Osteoblast (primary cell): ENCODE results near the gene IQCN. TPM values are rescaled to one million over a fixed set of nuclear protein-coding genes. Genes with fewer than 3 reads are reported as not detected.

ENCODE experiments used
- DNase-seq: peaks from one replicate; pipeline ENCODE4 v3.0.0; 2011; ENCODE audit warnings: low spot score, mixed read lengths; ENCODE audit not compliant: insufficient read length; ENCODE audit errors: missing footprints
- H2AFZ ChIP-seq: 2 replicates; pipeline ENCODE4 v1.6.0; 2011; ENCODE audit warnings: mild to moderate bottlenecking, low read length
- H3K27ac ChIP-seq: 2 replicates; pipeline ENCODE4 v1.5.1; 2011; ENCODE audit warnings: mild to moderate bottlenecking, low read depth, low read length, moderate library complexity
- H3K27me3 ChIP-seq: 2 replicates; pipeline ENCODE4 v1.6.0; 2012; ENCODE audit warnings: mild to moderate bottlenecking, control low read depth, inconsistent platforms, low read length, moderate library complexity; ENCODE audit not compliant: insufficient read depth
- H3K36me3 ChIP-seq: 2 replicates; pipeline ENCODE4 v1.5.1; 2011; ENCODE audit warnings: mild to moderate bottlenecking, low read length, control low read depth, moderate library complexity; ENCODE audit not compliant: insufficient read depth
- H3K4me1 ChIP-seq: 2 replicates; pipeline ENCODE4 v1.5.1; 2011; ENCODE audit warnings: mild to moderate bottlenecking, low read length, control low read depth, moderate library complexity; ENCODE audit not compliant: insufficient read depth
- H3K4me2 ChIP-seq: 2 replicates; pipeline ENCODE4 v1.6.0; 2011; ENCODE audit warnings: mild to moderate bottlenecking, low read length; ENCODE audit not compliant: insufficient read depth
- H3K4me3 ChIP-seq: fragments of 200-600 bp; sonication (generic); 3 replicates; pipeline ENCODE4 v1.5.1; 2012; ENCODE audit warnings: mild to moderate bottlenecking, low read length, inconsistent platforms; ENCODE audit not compliant: insufficient read depth
- H3K79me2 ChIP-seq: 2 replicates; pipeline ENCODE4 v1.6.0; 2012; ENCODE audit warnings: mild to moderate bottlenecking, low read length, control low read depth, inconsistent platforms; ENCODE audit not compliant: insufficient read depth
- H3K9me3 ChIP-seq: 2 replicates; pipeline ENCODE4 v1.5.1; 2011; ENCODE audit warnings: low read depth, low read length, control low read depth
- H4K20me1 ChIP-seq: 2 replicates; pipeline ENCODE4 v1.6.0; 2012; ENCODE audit warnings: mild to moderate bottlenecking, low read length, control low read depth; ENCODE audit not compliant: insufficient read depth
- CTCF ChIP-seq: IDR thresholded peaks from 2 replicates; pipeline ENCODE4 v1.5.1; 2011; ENCODE audit warnings: mild to moderate bottlenecking, low read depth, low read length, moderate library complexity; ENCODE audit errors: extremely low read depth
- total RNA-seq: library from RNA; depleted of rRNA; stranded (reverse); fragments of >200 nt; gene quantifications from 2 replicates; pipeline ENCODE4 v1.2.3, GENCODE V29; 2012

IQCN gene
- total RNA-seq, 1 donor = 2.5 TPM

DNA sequence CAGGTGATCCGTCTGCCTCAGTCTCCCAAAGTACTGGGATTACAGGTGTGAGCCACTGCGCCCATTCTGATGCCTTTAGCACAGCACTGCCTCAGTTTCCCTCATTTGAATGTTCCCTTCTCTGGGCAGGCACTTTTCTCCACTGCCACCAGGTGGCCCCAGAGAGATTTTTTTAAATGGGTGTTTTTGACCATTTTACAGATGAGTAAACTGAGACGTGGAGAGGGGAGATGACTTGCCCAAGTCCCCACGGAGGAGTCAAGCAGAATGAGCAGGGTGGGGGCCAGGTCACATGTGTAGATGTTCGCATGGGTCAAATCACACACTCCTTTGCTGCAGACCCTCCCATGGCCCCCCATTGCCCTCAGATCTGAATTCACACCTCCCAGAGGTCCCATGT is 44.8 kb downstream of the IQCN start:
- Histone ChIP-seq H3K9me3 (no peaks in the 10 kb centered on the region), H2AFZ (no peak overlapping the region), H3K27ac (no peak overlapping the region), H3K36me3 (no peaks in the 10 kb centered on the region), H3K79me2 (no peaks in the 10 kb centered on the region), H3K4me2 (no peak overlapping the region), H3K4me3 (no peak overlapping the region), H4K20me1 (no peaks in the 10 kb centered on the region), H3K4me1 (peaks cover 12% of the 10 kb centered on the region), H3K27me3 (peaks cover 27% of the 10 kb centered on the region)
- TF ChIP-seq CTCF = peak; percentile 41
- DNase-seq = peak; percentile 36

GRCh38 chr19:18227781-18228271 is 46.4 kb downstream of the IQCN start:
- no peaks in the 10 kb centered on the region for H3K36me3 ChIP-seq
- DNase-seq = peak; percentile 77
- no peak for TF ChIP-seq CTCF
- H2AFZ ChIP-seq = no peak overlapping the region
- H4K20me1 ChIP-seq = no peaks in the 10 kb centered on the region
- H3K27me3 ChIP-seq = peaks cover 27% of the 10 kb centered on the region
- no peak overlapping the region for H3K4me2 ChIP-seq
- no peak overlapping the region for H3K4me3 ChIP-seq
- H3K79me2 ChIP-seq = no peaks in the 10 kb centered on the region
- no peaks in the 10 kb centered on the region for H3K9me3 ChIP-seq
- peaks cover 12% of the 10 kb centered on the region for H3K4me1 ChIP-seq
- H3K27ac ChIP-seq = no peak overlapping the region

DNA sequence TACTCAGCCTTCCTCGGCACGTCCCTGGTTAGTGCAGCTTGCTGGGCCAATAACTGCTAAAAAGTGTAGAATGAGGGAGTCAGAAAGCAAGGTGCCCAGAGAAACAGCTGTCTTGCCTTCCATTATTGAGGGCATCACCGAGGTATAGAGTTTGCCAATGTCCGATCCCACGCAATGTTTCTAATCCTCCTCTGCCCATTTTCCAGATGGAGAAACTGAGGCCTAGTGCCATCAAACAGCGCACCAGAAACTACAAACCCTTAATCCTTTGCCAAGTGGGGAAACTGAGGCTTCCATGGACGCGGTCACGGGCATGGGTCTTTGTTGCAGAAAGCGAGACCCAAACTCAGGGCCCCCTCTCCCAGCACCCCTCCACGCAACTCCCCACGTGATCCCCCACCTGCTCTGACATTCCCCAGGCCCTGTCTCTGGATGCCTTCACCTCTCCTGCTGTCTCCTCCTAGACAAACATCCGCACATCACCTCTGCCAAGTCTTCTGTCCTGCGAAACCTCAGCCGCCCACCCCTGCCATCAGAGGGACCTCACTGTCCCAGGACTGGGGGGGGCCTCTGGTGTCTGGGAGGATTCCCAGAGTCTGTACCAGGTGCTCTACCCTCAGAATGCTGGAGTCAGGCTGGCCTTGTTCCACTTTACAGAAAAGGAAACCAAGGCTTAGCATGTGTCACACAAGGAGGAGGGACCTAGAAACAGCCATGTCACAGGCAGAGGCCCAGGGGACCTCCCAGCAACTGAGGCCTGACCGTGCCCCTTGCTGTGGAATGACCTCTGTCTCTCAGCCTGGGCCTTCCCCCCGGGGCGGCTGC is 47.1 kb downstream of the IQCN start:
- no peak overlapping the region for H2AFZ ChIP-seq
- no peaks in the 10 kb centered on the region for H3K36me3 ChIP-seq
- H3K27ac ChIP-seq = no peak overlapping the region
- H3K4me2 ChIP-seq = no peak overlapping the region
- H3K4me3 ChIP-seq = no peak overlapping the region
- no peaks in the 10 kb centered on the region for H3K79me2 ChIP-seq
- H4K20me1 ChIP-seq = no peaks in the 10 kb centered on the region
- peaks cover 12% of the 10 kb centered on the region for H3K4me1 ChIP-seq
- H3K27me3 ChIP-seq = peaks cover 24% of the 10 kb centered on the region
- TF ChIP-seq CTCF = no peak
- DNase-seq = peak; percentile 3
- H3K9me3 ChIP-seq = no peaks in the 10 kb centered on the region

GRCh38 chr19:18225702-18226468 is 48.4 kb downstream of the IQCN start, which contains the start of gene PDE4C:
Gene PDE4C (minus strand): TSS chr19:18226438. CDS start chr19:18226415, 23 bp downstream.
- peaks cover 12% of the 10 kb centered on the region for H3K4me1 ChIP-seq
- H2AFZ ChIP-seq = peak within 1 kb of the TSS; percentile 15
- H3K27ac ChIP-seq = no peak within 1 kb of the TSS
- no peak for TF ChIP-seq CTCF
- no peaks in the 10 kb centered on the region for H4K20me1 ChIP-seq
- no peaks in the 10 kb centered on the region for H3K9me3 ChIP-seq
- no peaks in the 10 kb centered on the region for H3K79me2 ChIP-seq
- peak; percentile 87 for DNase-seq
- H3K27me3 ChIP-seq = peaks cover 24% of the 10 kb centered on the region
- no peaks in the 10 kb centered on the region for H3K36me3 ChIP-seq
- peak within 1 kb of the TSS; percentile 86 for H3K4me2 ChIP-seq
- H3K4me3 ChIP-seq = no peak within 1 kb of the TSS
